Measurements from ENCODE around the gene FGD1. TPM values are rescaled to one million over a fixed set of nuclear protein-coding genes. Genes with fewer than 3 reads are reported as not detected.

FGD1 gene
- total RNA-seq, 1 donor from 2014 or later = 7.5 TPM

DNA sequence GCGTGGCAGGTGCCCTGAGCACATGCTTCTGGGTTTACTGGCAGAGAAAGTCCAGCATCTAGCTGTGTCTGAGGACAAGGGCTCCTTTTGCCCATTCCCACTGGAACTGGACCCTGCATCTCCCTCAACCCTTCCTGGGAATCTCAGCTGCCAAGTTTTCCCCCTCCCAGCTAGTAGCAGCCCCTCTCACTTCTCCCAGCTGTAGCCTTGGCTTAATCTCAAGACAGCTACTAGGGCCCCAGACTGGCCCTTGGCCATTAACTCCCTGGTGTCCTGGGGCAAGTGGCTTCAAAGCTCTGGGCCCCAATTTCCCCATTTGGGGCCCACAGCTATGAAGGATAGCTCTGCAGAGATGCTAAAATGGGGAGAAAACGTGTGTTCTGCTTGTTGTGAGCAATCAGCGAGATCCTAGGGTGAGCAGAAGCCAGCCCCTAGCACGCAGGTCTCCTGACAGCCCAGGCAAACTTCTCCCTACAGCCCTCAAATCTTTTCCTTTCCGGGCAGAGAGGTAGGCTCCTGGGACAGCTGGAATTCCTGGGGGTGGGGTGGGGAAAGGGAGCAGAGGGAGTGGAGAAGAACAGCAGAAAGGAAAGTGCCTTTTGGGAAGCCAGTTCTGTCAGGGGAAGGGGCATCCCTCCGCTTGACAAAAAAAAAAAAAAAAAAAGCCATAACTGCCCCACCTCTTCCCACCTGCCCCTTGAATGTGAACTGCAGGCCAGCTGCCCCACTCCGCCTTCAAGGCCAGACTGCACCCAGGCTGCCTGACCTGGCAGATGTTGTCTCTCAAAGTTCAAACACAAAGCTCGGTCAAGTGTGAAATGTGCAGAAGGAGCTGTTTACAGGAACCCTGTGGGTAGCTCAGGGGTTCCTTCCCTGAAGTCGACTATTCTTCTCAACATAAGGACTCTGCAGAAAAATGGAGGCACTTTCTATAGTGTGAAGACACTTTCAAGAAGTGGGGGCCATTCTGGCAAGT, 16.6 kb downstream of the FGD1 start:
- intact Hi-C loops (cut with DNase I) = no loop called here
- ATAC-seq (ENCODE audit: poor library complexity) (no peak), DNase-seq (no peak)

DNA sequence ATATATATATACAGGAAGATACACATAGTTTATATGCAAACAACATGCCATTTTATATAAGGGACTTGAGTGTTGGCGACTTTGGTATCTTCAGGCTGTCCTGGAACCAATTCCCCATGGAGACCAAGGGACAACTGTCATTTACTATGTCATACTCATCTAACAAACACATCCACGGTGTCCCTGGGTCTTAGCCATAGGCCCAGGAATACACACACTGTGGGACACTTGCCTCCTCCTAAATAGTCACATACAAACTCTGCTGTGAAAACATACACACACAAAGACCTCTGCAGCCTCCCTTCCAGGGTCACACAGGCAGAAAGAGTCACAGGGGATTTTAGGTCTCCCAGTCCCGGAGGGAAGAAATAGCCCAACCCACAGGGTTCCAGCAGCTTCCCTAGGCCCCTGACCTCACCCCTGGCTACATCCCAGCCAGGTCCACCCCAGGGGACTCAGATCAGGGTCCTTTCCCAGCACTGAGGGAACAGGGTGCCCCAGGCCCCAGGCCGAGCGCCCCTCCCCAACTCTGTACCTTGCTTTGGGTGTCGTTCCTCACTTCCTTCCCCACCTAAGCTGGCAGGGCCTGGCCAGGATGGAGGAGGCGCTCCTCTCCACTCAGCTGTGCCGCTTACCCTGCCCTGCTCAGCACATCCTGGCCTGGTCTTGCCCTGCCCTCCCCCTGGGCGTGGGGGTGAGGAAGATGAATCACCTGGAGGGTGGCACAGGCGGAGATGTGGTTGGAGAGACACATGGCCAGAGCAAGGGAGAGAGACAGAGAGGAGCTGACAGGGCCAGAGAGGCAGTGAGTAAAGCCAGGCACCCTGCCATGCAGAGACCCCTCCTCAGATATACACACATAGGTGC, 21.8 kb downstream of the FGD1 start:
- intact Hi-C loops (cut with DNase I) = no loop called here
- DNase-seq (no peak), ATAC-seq (ENCODE audit: poor library complexity) (peak; percentile 29)

DNA sequence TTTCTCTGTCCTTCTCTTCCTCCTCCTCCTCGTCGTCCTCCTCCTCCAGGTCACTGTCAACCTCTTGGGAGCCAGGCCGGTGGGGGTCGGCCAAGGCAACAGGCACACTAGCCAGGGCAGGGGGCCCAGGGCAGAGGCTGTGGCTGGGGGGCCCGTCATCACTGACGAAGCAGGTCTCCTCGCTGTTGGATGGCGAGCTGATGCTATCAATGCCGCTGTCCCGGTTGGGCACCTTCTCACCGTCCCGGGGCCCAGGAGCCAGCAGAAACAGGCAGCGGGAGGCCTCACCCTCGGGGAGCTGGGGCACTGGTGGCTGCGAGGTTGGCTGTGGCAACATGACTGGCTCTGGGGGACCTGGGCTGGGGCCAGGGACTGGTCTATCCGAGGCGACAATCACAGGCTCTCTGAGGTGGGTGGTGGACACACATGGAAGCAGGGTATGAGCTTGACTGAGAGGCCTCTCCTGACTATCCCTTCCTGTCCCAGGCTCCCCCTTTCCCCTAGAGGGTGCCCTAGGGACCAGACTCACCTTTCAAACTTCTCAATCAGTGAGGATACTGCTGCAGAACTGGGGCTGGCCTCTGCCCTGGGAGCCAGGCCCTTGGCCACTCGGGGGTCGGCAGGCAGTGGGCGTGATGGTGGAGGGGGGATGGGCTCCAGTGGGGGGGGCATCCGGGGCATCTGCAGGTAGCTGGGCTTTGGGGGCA, 25.8 kb downstream of the FGD1 start:
- no peak for DNase-seq

DNA sequence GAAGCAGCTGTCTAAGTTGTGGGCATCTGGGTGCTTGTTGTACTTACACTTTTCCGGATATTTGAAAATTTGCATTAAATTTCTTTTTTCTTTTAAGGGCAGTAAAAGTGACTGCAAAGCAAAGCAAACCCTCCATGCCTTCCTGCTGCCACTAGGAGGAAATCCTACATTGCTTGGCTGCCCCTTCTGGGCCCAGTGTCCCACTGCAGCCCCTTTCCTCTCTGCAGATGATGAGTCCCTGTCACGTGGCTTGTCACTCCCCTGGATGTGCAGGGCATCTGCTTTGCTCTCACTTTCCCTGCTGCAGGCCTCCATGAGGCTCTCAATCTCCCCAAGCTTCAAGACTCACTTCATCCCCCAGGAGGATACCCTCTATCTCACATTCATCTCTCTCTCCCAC, 43.1 kb downstream of the FGD1 start:
- DNase-seq = no peak
- intact Hi-C loops (cut with DNase I) = no loop called here
- no peak for ATAC-seq (ENCODE audit: poor library complexity)

More for the DNA sequence above, 25.8 kb downstream of the FGD1 start:
- intact Hi-C loops (cut with DNase I) = no loop called here
- no peak for ATAC-seq (ENCODE audit: poor library complexity)

DNA sequence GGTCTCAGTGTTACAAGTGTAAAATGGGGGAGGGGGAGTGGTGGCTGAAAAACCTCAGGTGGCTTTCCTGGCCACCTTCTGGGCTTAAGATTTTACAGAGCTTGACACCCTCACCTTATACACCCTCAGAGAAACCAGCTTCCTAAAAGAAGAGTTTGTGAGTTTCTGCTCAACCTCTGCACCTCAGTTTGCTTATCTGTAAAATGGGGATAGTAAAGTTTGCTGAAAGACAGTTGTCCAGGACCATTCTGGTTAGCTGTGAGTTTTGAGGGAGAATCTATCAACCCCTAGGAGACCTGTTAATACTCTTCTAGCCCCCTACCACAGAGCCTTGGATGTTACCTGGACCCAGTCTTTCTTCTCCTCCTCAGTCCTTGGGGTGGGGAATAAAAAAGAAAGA, 46.1 kb downstream of the FGD1 start:
- intact Hi-C loops (cut with DNase I) = no loop called here
- DNase-seq (no peak), ATAC-seq (ENCODE audit: poor library complexity) (no peak)

DNA sequence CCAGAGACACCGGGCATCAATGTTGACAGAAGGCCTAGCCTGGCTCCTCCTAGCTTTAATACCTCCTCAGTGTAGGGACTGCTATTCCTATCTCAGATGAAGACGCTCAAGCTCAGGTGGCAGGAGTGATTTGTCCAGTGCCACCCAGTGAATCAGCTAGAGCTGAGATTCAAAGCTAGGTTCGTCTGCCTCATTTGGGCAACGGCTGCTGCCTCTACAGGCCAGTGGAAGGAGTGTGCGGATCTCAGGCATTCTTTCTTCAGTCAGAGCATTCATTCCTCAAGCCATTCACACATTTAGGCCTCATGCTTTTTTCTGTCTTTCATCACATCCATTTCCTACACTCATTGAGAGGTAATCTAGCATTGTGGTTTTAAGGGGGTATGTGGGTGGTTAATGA, 48.6 kb downstream of the FGD1 start:
- intact Hi-C loops (cut with DNase I) = no loop called here

DNA sequence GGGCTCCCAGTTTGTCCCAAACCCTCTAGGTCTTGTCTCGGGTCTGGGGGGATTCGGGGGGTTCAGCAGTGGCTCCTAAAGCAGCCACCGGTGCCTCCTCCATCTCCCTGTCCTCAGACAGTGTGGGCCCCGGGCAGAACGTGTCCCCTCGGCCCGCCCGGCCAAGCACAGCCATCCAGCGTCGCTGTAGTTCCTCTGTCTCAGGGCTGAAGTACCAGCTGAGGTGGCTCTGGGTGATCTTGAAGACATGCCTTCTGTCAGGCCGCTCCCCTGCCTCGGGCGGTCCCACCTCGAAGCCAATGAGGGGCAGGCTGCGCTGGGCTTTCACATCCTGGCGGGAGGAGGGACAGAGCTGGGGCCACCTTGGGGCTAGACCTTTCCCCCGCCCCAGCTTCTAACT, 50.0 kb downstream of the FGD1 start:
- ATAC-seq (ENCODE audit: poor library complexity) = no peak
- intact Hi-C loops (cut with DNase I) = no loop called here
- DNase-seq = no peak

More for the DNA sequence above, 48.6 kb downstream of the FGD1 start:
- DNase-seq (no peak), ATAC-seq (ENCODE audit: poor library complexity) (no peak)

DNA sequence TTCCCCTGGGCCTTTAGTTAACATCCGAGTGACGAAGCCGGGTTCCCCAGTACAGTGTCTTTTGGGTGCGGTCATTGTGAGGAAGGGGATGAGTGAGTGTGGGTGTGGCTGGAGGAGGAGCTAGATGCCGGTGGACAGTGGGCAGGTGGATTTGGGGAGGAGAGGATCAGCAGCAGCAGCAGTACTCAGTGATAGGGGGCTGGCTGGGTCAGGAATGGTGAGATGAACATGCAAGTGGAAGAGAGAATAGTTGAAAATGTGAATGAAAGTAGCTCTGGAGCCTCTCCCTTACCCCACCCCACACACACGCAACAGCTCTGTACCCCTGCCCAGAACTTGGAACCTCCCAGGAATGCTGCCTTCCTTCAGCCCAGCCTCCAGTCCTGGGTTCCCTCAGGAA, 51.3 kb downstream of the FGD1 start:
- no peak for ATAC-seq (ENCODE audit: poor library complexity)
- intact Hi-C loops (cut with DNase I) = no loop called here
- DNase-seq = no peak

DNA sequence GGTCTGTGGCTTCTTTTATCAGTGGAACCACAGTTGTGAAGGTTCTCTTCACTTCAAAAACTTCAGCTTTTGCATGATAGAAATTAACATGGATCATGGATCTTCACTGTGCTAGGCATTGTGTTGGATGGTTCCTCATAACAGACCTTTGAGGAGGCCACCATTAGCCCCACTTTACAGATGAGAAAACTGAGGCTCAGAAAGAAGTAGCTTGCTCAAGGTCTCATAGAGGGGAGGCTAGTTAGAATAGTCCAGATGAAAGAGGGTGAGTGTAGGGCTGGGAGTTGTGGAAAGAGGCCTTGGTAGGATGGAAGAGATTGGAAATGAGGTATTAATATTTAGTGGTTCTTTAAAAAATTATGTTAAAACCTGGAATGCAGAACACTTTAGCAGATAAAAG, 53.2 kb downstream of the FGD1 start:
- DNase-seq (no peak), ATAC-seq (ENCODE audit: poor library complexity) (no peak)

DNA sequence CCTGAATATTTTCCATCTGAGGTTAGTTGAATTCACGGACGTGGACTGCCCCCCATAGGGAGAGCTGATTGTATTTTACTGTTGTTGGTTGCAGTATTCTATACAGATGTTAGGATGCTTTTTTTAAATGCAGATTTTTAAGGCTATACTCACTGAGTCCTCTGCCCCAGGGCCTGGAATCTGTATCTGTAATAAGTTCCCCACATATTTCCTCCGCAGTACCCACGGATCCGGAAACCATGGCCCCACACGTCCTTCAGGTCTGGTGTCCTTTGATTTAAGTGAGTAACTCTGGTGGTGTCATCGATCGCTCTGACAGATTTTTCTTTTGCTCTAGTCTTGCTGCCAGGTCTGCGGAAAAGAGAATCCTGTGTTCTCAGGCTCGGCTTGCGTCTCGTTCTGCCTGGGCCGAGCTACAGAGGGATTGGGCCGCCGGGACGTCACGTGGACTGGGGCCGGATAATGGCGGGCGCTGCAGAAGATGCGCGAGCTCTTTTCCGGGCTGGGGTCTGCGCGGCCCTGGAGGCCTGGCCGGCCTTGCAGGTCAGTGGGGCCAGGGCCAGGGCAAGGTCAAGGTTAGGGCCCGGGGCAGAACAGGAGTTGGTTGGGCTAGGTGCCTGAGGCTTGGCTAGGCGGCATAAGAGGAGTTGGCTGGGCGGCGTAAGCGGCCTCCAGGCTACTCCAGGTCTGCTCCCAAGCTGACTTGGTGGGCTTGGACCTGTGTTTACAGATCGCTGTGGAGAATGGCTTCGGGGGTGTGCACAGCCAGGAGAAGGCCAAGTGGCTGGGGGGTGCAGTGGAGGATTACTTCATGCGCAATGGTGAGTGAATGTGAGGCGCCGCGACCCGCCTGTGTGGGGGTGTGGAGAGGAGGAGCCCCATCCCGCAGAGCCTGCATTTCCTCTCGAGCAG, 55.8 kb downstream of the FGD1 start, which contains the start of gene TSR2:
Gene TSR2 (plus strand): TSS at position 445 of the 912 bp plus-strand sequence. CDS start 18 bp downstream, at position 463.
- peak; percentile 87 for DNase-seq
- peak; percentile 99 for ATAC-seq (ENCODE audit: poor library complexity)
- intact Hi-C loops (cut with DNase I) = no loop called here

More for the DNA sequence above, 53.2 kb downstream of the FGD1 start:
- intact Hi-C loops (cut with DNase I) = no loop called here

DNA sequence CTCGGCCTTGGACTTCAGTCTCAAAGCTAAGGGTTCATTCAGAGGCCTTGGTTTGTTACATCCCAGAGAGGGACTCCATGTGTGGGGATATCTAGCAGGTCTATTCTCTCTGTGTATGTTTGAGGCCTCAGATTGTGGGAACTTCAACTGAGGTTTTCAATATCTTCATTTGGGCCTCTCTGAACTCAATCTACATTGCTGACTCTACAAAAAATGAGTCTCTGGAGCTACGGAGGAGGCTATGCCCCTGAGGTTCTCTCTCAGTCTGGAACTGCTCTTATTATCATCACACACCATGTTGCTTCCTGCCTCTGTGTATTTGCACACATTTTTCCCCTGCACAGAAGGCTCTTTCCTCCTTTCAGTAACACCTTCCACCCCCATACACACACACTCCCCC, 60.9 kb downstream of the FGD1 start:
- ATAC-seq (ENCODE audit: poor library complexity) = no peak
- intact Hi-C loops (cut with DNase I) = no loop called here
- no peak for DNase-seq

DNA sequence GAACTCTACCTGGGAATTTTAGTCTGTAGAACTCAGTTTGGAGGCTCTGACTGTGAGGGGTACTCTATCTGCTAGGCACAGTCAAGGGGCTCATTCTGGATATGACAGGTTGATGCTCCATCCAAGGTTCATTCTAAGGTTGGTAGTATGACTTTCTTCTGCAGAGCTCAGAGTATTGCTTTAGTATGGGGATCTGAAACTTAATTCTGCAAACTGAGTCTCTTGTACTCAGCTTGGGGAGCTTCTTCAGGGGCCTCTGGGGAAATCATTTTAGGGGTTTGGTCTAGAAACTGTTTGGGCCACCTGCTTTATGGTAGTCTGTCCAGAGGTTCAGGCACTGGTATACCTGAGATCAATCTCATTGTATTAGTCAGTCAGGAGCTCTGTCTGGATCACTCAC, 65.5 kb downstream of the FGD1 start:
- no peak for DNase-seq
- ATAC-seq (ENCODE audit: poor library complexity) = no peak
- intact Hi-C loops (cut with DNase I) = no loop called here

DNA sequence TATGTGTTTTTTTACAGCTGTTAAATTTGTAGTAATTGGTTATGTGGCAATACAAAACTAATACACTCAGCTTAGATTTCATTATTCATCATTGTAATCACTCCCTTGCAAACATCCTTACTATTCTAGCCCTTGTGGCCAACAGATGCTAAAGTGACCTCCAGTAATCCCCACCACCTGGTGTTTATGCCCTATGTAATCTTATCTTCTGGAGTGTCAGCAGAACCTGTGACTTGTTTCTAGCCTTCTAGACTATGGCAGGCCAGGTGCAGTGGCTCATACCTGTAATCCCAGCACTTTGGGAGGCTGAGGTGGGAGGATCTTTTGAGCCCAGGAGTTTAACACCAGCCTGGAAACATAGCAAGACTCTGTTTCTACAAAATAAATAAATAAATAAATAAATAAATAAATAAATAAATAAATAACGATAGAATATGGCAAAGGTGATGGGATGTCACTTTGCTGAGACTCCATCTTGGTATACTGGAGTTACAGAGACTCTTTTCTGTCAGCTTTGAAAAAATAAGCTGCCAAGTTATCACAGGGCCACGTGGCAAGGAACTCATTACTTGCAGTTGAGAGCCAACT, 68.1 kb downstream of the FGD1 start:
- ATAC-seq (ENCODE audit: poor library complexity) (no peak), DNase-seq (no peak)
- intact Hi-C loops (cut with DNase I) = no loop called here

DNA sequence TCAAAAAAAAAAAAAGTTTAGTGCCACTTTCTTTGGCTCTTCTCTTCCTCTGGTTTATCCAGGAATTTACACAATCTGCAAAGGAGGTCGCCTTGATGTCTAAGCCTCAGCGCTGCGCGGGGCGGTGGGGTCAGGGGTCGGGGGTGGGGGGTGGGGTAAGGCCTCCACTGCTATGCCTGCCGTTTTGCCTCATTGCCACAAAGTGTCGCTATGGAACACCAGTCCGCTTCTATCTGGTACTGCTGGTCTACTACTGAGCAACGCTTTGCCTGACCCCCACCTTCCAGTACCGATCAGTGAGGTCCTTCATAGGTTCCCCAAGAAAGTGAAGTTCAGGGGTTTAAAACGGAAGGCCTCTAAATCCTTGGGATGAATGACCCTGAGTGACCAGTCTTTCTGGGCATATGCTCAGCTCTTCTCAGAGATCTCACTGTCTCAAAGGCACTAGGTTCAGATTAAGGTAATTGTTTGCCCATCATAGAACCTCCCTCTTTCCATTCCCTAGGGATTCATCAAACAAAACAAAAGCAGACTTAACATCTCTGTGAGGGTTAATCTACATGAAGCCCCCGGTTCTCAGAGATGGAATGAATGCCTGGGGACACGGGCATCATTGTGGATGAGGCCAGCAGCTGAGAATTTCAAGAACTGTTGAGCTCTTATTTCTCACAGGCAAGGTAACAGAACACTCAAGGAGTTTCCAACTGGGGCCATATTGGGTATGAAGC, 72.7 kb downstream of the FGD1 start:
- intact Hi-C loops (cut with DNase I) = no loop called here
- ATAC-seq (ENCODE audit: poor library complexity) (no peak), DNase-seq (no peak)

DNA sequence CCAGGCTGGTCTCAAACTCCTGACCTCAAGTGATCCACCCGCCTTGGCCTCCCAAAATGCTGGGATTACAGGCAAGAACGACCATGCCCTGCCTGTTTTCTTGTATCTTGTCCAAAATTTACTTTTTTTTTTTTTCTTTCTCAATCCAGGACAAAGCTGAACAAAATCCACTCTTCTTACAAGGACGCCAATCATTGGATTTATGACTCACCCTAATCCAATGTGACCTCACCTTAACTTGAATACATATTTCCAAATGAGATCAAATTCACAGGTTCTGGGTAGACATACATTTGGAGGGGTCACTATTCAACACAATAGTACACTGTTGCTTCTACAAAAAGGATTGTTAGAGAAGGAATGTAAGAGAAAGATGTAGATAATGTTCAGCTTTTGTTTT, 73.9 kb downstream of the FGD1 start:
- ATAC-seq (ENCODE audit: poor library complexity) (no peak), DNase-seq (no peak)
- intact Hi-C loops (cut with DNase I) = no loop called here

DNA sequence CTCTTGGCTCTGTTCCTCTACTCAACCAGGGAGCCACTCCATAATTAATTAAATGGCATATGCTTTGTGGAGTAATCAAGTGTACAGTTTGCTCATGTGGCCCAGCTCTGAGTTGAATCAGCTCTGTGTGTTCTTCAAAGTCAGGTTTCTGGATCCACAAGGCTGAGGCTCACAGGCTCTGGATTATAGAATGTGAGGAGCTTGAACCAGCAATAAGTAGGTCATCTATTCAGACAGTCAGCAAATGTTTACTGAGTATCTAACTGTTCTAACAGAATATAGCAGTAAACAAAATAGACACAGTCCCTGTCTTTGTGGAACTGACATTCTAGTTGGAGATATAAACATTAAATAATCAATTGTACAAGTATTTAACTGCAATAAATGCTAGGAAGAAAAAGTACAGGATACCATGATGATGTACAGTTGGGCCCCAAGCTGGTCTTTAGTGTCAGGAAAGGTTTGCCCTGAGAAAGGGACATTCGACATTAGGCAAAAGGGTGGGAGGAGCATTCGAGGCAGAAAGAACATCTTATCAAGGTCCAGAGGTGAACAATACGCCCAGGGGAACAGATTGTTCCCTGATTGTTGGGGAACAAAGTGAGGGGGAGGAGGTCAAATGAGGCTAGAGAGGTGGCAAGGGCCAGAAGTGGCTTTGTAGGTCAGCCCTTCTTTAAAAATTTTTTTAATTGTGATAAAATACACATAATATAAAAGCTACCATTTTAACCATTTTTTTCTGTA, 76.3 kb downstream of the FGD1 start:
- intact Hi-C loops (cut with DNase I) = no loop called here
- ATAC-seq (ENCODE audit: poor library complexity) (peak; percentile 88), DNase-seq (no peak)

All from Right ventricle myocardium superior (tissue), 1 donor.